HEK293 (cell line): ENCODE measurements around the gene CXCL11.
A peak's percentile ranks its signal among the peaks of the same experiment; 100 is the strongest.

Source experiments
- CTCF ChIA-PET: fragments of 350-600 bp; formaldehyde crosslinking; extraction: SDS; loops from one replicate; lab custom pipeline; 2021; ENCODE audit warnings: antibody characterized with exemption; lab: Yijun Ruan, JAX
- POLR2A ChIA-PET: fragments of 300-600 bp; formaldehyde crosslinking; extraction: SDS; loops from one replicate; lab custom pipeline; 2020; ENCODE audit warnings: antibody characterized with exemption, inconsistent platforms; lab: Yijun Ruan, JAX
- H3K27ac ChIP-seq: fragments of 200-500 bp; sonication (Bioruptor generic); 2 replicates; pipeline ENCODE4 v1.5.1; 2014; ENCODE audit warnings: low read depth, low read length, control low read depth, inconsistent platforms; ENCODE audit errors: extremely low read depth
- H3K36me3 ChIP-seq, 2 experiments: fragments of 200-500 bp in 1 of 2; sonication (Bioruptor generic) in 1 of 2; 1 replicate in 1 of 2; 2 replicates in 1 of 2; pipeline ENCODE4 v1.5.1; 2014 to 2017; ENCODE audit warnings: inconsistent platforms in 2 of 2, low read length in 2 of 2; ENCODE audit not compliant: control insufficient read depth in 2 of 2, insufficient read depth in 1 of 2
- H3K4me1 ChIP-seq: fragments of 200-500 bp; sonication (Bioruptor generic); 2 replicates; pipeline ENCODE4 v1.5.1; 2014; ENCODE audit warnings: mild to moderate bottlenecking, low read length, inconsistent platforms; ENCODE audit not compliant: control insufficient read depth, insufficient read depth
- H3K4me3 ChIP-seq: 2 replicates; pipeline ENCODE4 v1.5.1; 2011; ENCODE audit warnings: low read depth, mild to moderate bottlenecking, control low read depth, low read length, moderate library complexity
- H3K9me3 ChIP-seq: fragments of 200-500 bp; sonication (Bioruptor generic); 2 replicates; pipeline ENCODE4 v1.5.1; 2014; ENCODE audit warnings: low read depth, low read length, inconsistent platforms; ENCODE audit not compliant: control insufficient read depth, insufficient read depth
- FEZF1 ChIP-seq: fragments of 450-650 bp; formaldehyde crosslinking; IDR thresholded peaks from 2 replicates; pipeline ENCODE4 v1.5.1; 2016; ENCODE audit warnings: missing biosample characterization, missing genetic modification characterization
- KLF1 ChIP-seq: fragments of 450-650 bp; formaldehyde crosslinking; IDR thresholded peaks from 2 replicates; pipeline ENCODE4 v1.5.1; 2016; ENCODE audit warnings: missing biosample characterization, missing genetic modification characterization
- MEIS1 ChIP-seq: sonication (generic); formaldehyde crosslinking; IDR thresholded peaks from 2 replicates; pipeline ENCODE4 v1.8.1; 2022; ENCODE audit warnings: missing genetic modification reagents, mild to moderate bottlenecking, borderline replicate concordance
- MZF1 ChIP-seq: fragments of 450-650 bp; formaldehyde crosslinking; IDR thresholded peaks from 2 replicates; pipeline ENCODE4 v1.5.1; 2017; ENCODE audit warnings: missing biosample characterization, missing genetic modification characterization, borderline replicate concordance
- PRDM6 ChIP-seq: fragments of 450-650 bp; formaldehyde crosslinking; IDR thresholded peaks from 2 replicates; pipeline ENCODE4 v1.5.1; 2017; ENCODE audit warnings: missing biosample characterization, missing genetic modification characterization
- RBAK ChIP-seq: fragments of 450-650 bp; formaldehyde crosslinking; IDR thresholded peaks from 2 replicates; pipeline ENCODE4 v1.5.1; 2016; ENCODE audit warnings: missing biosample characterization, missing genetic modification characterization
- ZBTB17 ChIP-seq: fragments of 450-650 bp; formaldehyde crosslinking; IDR thresholded peaks from 2 replicates; pipeline ENCODE4 v1.5.1; 2016; ENCODE audit warnings: missing biosample characterization, missing genetic modification characterization
- ZBTB7A ChIP-seq: fragments of 450-650 bp; formaldehyde crosslinking; IDR thresholded peaks from 2 replicates; pipeline ENCODE4 v1.5.1; 2016; ENCODE audit warnings: low read depth, missing biosample characterization, missing genetic modification characterization
- ZEB2 ChIP-seq: fragments of 450-650 bp; formaldehyde crosslinking; IDR thresholded peaks from 2 replicates; pipeline ENCODE4 v1.5.1; 2016; ENCODE audit warnings: missing biosample characterization, missing genetic modification characterization
- ZNF10 ChIP-seq: fragments of 450-650 bp; formaldehyde crosslinking; IDR thresholded peaks from 2 replicates; pipeline ENCODE4 v1.5.1; 2017; ENCODE audit warnings: missing biosample characterization, missing genetic modification characterization
- ZNF214 ChIP-seq: fragments of 450-650 bp; formaldehyde crosslinking; IDR thresholded peaks from 2 replicates; pipeline ENCODE4 v1.5.1; 2017; ENCODE audit warnings: missing biosample characterization, mild to moderate bottlenecking, missing genetic modification characterization, borderline replicate concordance
- ZNF24 ChIP-seq: fragments of 450-650 bp; formaldehyde crosslinking; IDR thresholded peaks from 2 replicates; pipeline ENCODE4 v1.5.1; 2016; ENCODE audit warnings: missing biosample characterization, missing genetic modification characterization
- ZNF26 ChIP-seq: fragments of 450-650 bp; formaldehyde crosslinking; IDR thresholded peaks from 2 replicates; pipeline ENCODE4 v1.5.1; 2016; ENCODE audit warnings: missing biosample characterization, missing genetic modification characterization
- ZNF366 ChIP-seq: fragments of 450-650 bp; formaldehyde crosslinking; conservative IDR thresholded peaks from 2 replicates; pipeline ENCODE4 v1.5.1; 2016; ENCODE audit warnings: missing biosample characterization, missing genetic modification characterization
- ZNF449 ChIP-seq: fragments of 450-650 bp; formaldehyde crosslinking; IDR thresholded peaks from 2 replicates; pipeline ENCODE4 v1.5.1; 2017; ENCODE audit warnings: missing biosample characterization, mild to moderate bottlenecking, missing genetic modification characterization, moderate library complexity
- ZNF571 ChIP-seq: fragments of 450-650 bp; formaldehyde crosslinking; IDR thresholded peaks from 2 replicates; pipeline ENCODE4 v1.5.0; 2017; ENCODE audit warnings: missing biosample characterization, missing genetic modification characterization
- ZNF580 ChIP-seq: fragments of 450-650 bp; formaldehyde crosslinking; IDR thresholded peaks from 2 replicates; pipeline ENCODE4 v1.5.1; 2016; ENCODE audit warnings: missing biosample characterization, missing genetic modification characterization
- ZNF654 ChIP-seq: fragments of 450-650 bp; formaldehyde crosslinking; IDR thresholded peaks from 2 replicates; pipeline ENCODE4 v1.5.1; 2016; ENCODE audit warnings: low read depth, missing biosample characterization, missing genetic modification characterization
- ZNF660 ChIP-seq: fragments of 450-650 bp; IDR thresholded peaks from 2 replicates; pipeline ENCODE4 v1.5.1; 2018; ENCODE audit warnings: missing biosample characterization, mild to moderate bottlenecking, missing genetic modification characterization
- ZXDB ChIP-seq: fragments of 450-650 bp; formaldehyde crosslinking; IDR thresholded peaks from 2 replicates; pipeline ENCODE4 v1.5.1; 2016; ENCODE audit warnings: missing biosample characterization, missing genetic modification characterization

Gene CXCL11

GRCh38 chr4:76072760-76073159 is 36.9 kb upstream of the CXCL11 start:
- POLR2A ChIA-PET: no interaction called here
- H3K27ac ChIP-seq: no peak overlapping the region
- H3K4me3 ChIP-seq: no peak overlapping the region
- H3K4me1 ChIP-seq: no peaks in the 10 kb centered on the region
- no peaks in the 10 kb centered on the region for H3K36me3 ChIP-seq
- CTCF ChIA-PET: interaction anchor here (0.6 kb wide), 1 partner anchor 52 kb away, joined by 3 read pairs; no protein-coding TSS in a partner anchor
- TF ChIP-seq ZNF580 (no peak), MZF1 (no peak), ZNF366 (tag by site-specific recombination) (no peak), ZNF660 (tag by site-specific recombination) (no peak), ZBTB17 (tag by site-specific recombination) (no peak), ZNF449 (no peak), ZNF214 (tag by site-specific recombination) (no peak), MEIS1 (CRISPR knock-in tag) (no peak), ZBTB7A (tag by site-specific recombination) (no peak), ZEB2 (tag by site-specific recombination) (no peak), ZXDB (tag by site-specific recombination) (no peak), FEZF1 (tag by site-specific recombination) (no peak), ZNF24 (no peak), ZNF10 (tag by site-specific recombination) (no peak), PRDM6 (no peak), ZNF571 (tag by site-specific recombination) (no peak), RBAK (tag by site-specific recombination) (no peak), KLF1 (tag by site-specific recombination) (no peak)
- TF ChIP-seq, all 188 proteins: peak for 0
- H3K9me3 ChIP-seq: no peaks in the 10 kb centered on the region

GRCh38 chr4:76067652-76068286 is 31.9 kb upstream of the CXCL11 start:
- CTCF ChIA-PET: interaction anchor here (0.7 to 1.9 kb wide), 7 partner anchors 16 to 1130 kb away, joined by 3 to 10 read pairs (median 3); no protein-coding TSS in a partner anchor

More at GRCh38 chr4:76067652-76068286, 31.9 kb upstream of the CXCL11 start:
- no peaks in the 10 kb centered on the region for H3K36me3 ChIP-seq
- H3K4me3 ChIP-seq: no peak overlapping the region
- POLR2A ChIA-PET: no interaction called here
- H3K27ac ChIP-seq: no peak overlapping the region
- H3K9me3 ChIP-seq: no peaks in the 10 kb centered on the region
- H3K4me1 ChIP-seq: no peaks in the 10 kb centered on the region
- TF ChIP-seq ZNF654 (tag by site-specific recombination) (peak; percentile 78), ZNF26 (tag by site-specific recombination) (no peak)
